ENCODE results near the gene WDR20.

WDR20 gene

GRCh38 chr14:102252834-102253801 lies 113.4 kb downstream of the WDR20 start:
- TF ChIP-seq CTCF (IDR thresholded peaks at IDR 0.05; ENCODE audit: low read length): no peak
- no peak for TF ChIP-seq EZH2phosphoT487 (IDR thresholded peaks at IDR 0.05; ENCODE audit: low read length)
- no peak for TF ChIP-seq EZH2 (optimal IDR thresholded peaks at IDR 0.05; ENCODE audit: low read depth, low read length)
- no peaks in the 10 kb centered on the region for H4K20me1 ChIP-seq (ENCODE audit: insufficient read depth, low read length)
- no peaks in the 10 kb centered on the region for H3K9me2 ChIP-seq (replicated peaks; ENCODE audit: insufficient read depth, low read length)
- H3K36me3 ChIP-seq (replicated peaks; ENCODE audit: insufficient read depth, low read length): no peaks in the 10 kb centered on the region
- no peak overlapping the region for H3K27ac ChIP-seq (ENCODE audit: low read length)
- DNase-seq: no peak
- no peaks in the 10 kb centered on the region for H3K4me1 ChIP-seq (ENCODE audit: low read length)
- no peak overlapping the region for H2AFZ ChIP-seq (ENCODE audit: low read length)
- H3K9me3 ChIP-seq (replicated peaks; ENCODE audit: insufficient read depth, low read length): no peaks in the 10 kb centered on the region
- H3K27me3 ChIP-seq (replicated peaks; ENCODE audit: insufficient read depth, low read length): no peaks in the 10 kb centered on the region
- no peaks in the 10 kb centered on the region for H3F3A ChIP-seq (ENCODE audit: insufficient read depth, low read length)
- H3K4me3 ChIP-seq (ENCODE audit: low read length): no peak overlapping the region
- no peak overlapping the region for H3K4me2 ChIP-seq (ENCODE audit: low read depth, low read length)
- no peaks in the 10 kb centered on the region for H3K79me2 ChIP-seq (ENCODE audit: low read length)
- H3K9ac ChIP-seq (ENCODE audit: low read length): no peak overlapping the region

- H3K4me3 ChIP-seq (ENCODE audit: low read length): no peak overlapping the region
- TF ChIP-seq EZH2phosphoT487 (IDR thresholded peaks at IDR 0.05; ENCODE audit: low read length) (no peak), EZH2 (optimal IDR thresholded peaks at IDR 0.05; ENCODE audit: low read depth, low read length) (no peak), CTCF (IDR thresholded peaks at IDR 0.05; ENCODE audit: low read length) (no peak)
- no peaks in the 10 kb centered on the region for H3K36me3 ChIP-seq (replicated peaks; ENCODE audit: insufficient read depth, low read length)
- no peaks in the 10 kb centered on the region for H3F3A ChIP-seq (ENCODE audit: insufficient read depth, low read length)
- no peaks in the 10 kb centered on the region for H3K79me2 ChIP-seq (ENCODE audit: low read length)
- H3K27ac ChIP-seq (ENCODE audit: low read length): no peak overlapping the region
- H2AFZ ChIP-seq (ENCODE audit: low read length): no peak overlapping the region
- H3K4me1 ChIP-seq (ENCODE audit: low read length): no peaks in the 10 kb centered on the region
- no peak for DNase-seq
- no peak overlapping the region for H3K9ac ChIP-seq (ENCODE audit: low read length)
- H3K9me3 ChIP-seq (replicated peaks; ENCODE audit: insufficient read depth, low read length): no peaks in the 10 kb centered on the region
- no peaks in the 10 kb centered on the region for H3K27me3 ChIP-seq (replicated peaks; ENCODE audit: insufficient read depth, low read length)
- no peaks in the 10 kb centered on the region for H4K20me1 ChIP-seq (ENCODE audit: insufficient read depth, low read length)
- no peak overlapping the region for H3K4me2 ChIP-seq (ENCODE audit: low read depth, low read length)
- H3K9me2 ChIP-seq (replicated peaks; ENCODE audit: insufficient read depth, low read length): no peaks in the 10 kb centered on the region
Measured at GRCh38 chr14:102255401-102256190, 115.9 kb downstream of the WDR20 start.

DNA sequence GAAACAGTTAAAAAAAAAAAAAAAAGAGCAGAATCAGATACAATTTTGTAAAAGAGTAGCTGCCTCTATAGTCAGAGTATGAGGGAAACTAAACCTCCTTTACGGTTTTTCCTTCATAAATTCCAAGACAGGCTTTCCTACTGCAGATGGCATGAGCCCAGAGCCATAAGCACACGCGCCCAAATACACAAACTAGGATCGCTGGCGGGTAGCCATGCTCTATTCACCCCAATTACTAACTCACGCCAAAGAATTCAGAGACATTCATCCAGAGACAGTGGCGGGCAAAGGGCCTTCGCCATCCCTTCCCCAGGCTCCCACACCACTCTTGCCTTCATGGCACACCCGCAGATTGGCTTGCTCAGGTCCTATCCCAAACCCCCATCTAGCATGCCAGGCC lies 117.0 kb downstream of the WDR20 start:
- Histone ChIP-seq H4K20me1 (ENCODE audit: insufficient read depth, low read length) (no peaks in the 10 kb centered on the region), H3K9ac (ENCODE audit: low read length) (no peak overlapping the region), H3K4me1 (ENCODE audit: low read length) (no peaks in the 10 kb centered on the region), H3K27ac (ENCODE audit: low read length) (no peak overlapping the region), H2AFZ (ENCODE audit: low read length) (no peak overlapping the region), H3K9me2 (replicated peaks; ENCODE audit: insufficient read depth, low read length) (no peaks in the 10 kb centered on the region), H3F3A (ENCODE audit: insufficient read depth, low read length) (no peaks in the 10 kb centered on the region), H3K79me2 (ENCODE audit: low read length) (no peaks in the 10 kb centered on the region), H3K27me3 (replicated peaks; ENCODE audit: insufficient read depth, low read length) (no peaks in the 10 kb centered on the region), H3K9me3 (replicated peaks; ENCODE audit: insufficient read depth, low read length) (no peaks in the 10 kb centered on the region), H3K4me2 (ENCODE audit: low read depth, low read length) (no peak overlapping the region), H3K36me3 (replicated peaks; ENCODE audit: insufficient read depth, low read length) (no peaks in the 10 kb centered on the region), H3K4me3 (ENCODE audit: low read length) (no peak overlapping the region)
- no peak for TF ChIP-seq EZH2phosphoT487 (IDR thresholded peaks at IDR 0.05; ENCODE audit: low read length)
- TF ChIP-seq EZH2 (optimal IDR thresholded peaks at IDR 0.05; ENCODE audit: low read depth, low read length): no peak
- TF ChIP-seq CTCF (IDR thresholded peaks at IDR 0.05; ENCODE audit: low read length): no peak
- DNase-seq: no peak

All from MM.1S (cell line).